PFSK-1 (cell line): ENCODE results near the gene NDRG2.

ENCODE experiments used
- POLR2AphosphoS5 ChIP-seq: IDR thresholded peaks from 2 replicates; pipeline ENCODE4 v1.6.1; 2012; ENCODE audit warnings: low read depth, mild to moderate bottlenecking, control low read depth, low read length, moderate library complexity
- SIN3A ChIP-seq: IDR thresholded peaks from 2 replicates; pipeline ENCODE4 v1.6.1; 2012; ENCODE audit warnings: mild to moderate bottlenecking, low read length, moderate library complexity, borderline replicate concordance; ENCODE audit not compliant: insufficient read depth
- TAF1 ChIP-seq: IDR thresholded peaks from 2 replicates; pipeline ENCODE4 v1.6.1; 2012; ENCODE audit warnings: low read length, control low read depth, borderline replicate concordance; ENCODE audit not compliant: insufficient read depth

GRCh38 chr14:21053184-21054122 is 28.6 kb upstream of the NDRG2 start:
- no peak for TF ChIP-seq SIN3A
- no peak for TF ChIP-seq TAF1
- no peak for TF ChIP-seq POLR2AphosphoS5
